ENCODE results near the gene MMRN1.

The MMRN1 gene

GRCh38 chr4:89997171-89997704 lies 102.6 kb downstream of the MMRN1 start:
- DNase-seq: no peak

DNA sequence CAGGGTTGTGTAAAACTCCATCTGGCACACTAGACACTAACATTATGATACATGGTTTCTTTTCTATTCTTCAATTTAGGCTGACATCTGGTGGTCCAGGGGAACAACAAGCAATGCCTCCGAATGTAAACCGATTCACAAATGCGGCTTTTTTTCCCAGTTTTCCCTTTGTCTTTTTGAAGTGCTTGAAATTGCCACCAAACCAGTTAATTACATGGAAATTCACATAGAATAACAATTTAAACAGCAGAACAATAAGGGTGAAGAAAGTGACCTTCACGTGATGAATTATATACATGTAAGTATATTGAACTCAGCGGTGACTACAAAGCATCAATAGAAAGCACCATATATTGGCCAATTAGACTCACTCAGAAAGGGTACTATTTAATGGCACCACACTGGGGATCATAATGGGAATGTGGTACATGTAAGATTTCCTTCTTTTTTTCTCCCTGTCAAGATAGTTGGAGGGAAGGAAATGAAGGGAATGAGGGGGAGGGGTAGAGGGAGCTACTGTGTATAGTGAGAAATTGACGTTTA lies 103.9 kb downstream of the MMRN1 start:
- peak; percentile 16 for DNase-seq

GRCh38 chr4:90001023-90001422 lies 106.4 kb downstream of the MMRN1 start:
- no peak for DNase-seq

- DNase-seq: peak; percentile 56
Observed at GRCh38 chr4:90002441-90003062, 107.9 kb downstream of the MMRN1 start.

Data from DMS 273 treated with DMSO at 0.1 percent for 48 hours (cell line).